ENCODE measurements around the gene APOBR.
"Not testable (repeated sequence)": the region's sequence is repeated elsewhere in the genome, so short reads cannot be mapped to it uniquely, and the experiment has no call there.

APOBR gene

DNA sequence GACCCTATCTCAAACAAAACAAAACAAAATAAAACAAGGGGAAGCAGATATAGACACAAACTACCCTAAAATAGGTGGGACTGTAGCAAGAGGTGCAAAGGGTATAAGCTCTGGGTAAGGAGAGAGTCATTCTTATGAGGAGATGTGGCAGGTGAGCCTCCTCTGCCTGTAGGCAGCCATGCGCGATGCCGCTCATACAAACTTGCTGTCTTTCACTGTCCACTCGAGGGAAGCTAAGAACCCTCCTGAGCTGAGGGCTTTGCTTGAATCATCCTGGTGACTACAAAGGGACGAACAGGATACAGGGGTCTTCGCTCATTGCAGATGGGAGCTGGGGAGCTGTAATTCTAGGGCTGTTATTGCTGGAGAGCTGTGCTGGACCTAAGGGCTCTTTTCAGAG lies 27.0 kb downstream of the APOBR start:
- no peak for DNase-seq (ENCODE audit: low read depth)
- no peak overlapping the region for H3K4me3 ChIP-seq (ENCODE audit: low read depth, low read length)
- TF ChIP-seq, protein P1, sequence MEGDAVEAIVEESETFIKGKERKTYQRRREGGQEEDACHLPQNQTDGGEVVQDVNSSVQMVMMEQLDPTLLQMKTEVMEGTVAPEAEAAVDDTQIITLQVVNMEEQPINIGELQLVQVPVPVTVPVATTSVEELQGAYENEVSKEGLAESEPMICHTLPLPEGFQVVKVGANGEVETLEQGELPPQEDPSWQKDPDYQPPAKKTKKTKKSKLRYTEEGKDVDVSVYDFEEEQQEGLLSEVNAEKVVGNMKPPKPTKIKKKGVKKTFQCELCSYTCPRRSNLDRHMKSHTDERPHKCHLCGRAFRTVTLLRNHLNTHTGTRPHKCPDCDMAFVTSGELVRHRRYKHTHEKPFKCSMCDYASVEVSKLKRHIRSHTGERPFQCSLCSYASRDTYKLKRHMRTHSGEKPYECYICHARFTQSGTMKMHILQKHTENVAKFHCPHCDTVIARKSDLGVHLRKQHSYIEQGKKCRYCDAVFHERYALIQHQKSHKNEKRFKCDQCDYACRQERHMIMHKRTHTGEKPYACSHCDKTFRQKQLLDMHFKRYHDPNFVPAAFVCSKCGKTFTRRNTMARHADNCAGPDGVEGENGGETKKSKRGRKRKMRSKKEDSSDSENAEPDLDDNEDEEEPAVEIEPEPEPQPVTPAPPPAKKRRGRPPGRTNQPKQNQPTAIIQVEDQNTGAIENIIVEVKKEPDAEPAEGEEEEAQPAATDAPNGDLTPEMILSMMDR (IDR thresholded peaks at IDR 0.05; ENCODE audit: insufficient read depth, low read depth, low read length, missing control alignments) = no peak

DNA sequence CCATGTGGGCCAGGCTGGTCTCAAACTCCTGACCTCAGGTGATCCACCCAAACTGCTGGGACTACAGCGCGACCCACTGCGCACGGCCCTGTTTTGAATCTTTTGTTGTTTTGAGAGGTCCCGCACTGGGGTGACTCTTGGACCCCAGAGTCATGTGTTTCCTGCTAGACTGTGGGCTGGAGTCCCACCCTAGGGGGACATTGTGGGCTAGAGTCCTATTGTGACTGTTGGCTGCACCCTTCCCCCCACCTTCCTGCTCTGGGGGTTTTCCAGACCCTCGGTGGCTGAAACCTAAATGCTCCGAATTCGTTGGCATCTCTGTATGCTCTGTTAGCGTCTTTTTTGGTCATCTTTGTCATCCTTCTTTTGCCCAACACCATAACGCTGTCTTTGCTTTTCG lies 28.3 kb downstream of the APOBR start:
- H3K4me3 ChIP-seq (ENCODE audit: low read depth, low read length) = no peak overlapping the region
- DNase-seq (ENCODE audit: low read depth) = peak; percentile 69
- TF ChIP-seq, protein P1 (IDR thresholded peaks at IDR 0.05; ENCODE audit: insufficient read depth, low read depth, low read length, missing control alignments) = no peak

DNA sequence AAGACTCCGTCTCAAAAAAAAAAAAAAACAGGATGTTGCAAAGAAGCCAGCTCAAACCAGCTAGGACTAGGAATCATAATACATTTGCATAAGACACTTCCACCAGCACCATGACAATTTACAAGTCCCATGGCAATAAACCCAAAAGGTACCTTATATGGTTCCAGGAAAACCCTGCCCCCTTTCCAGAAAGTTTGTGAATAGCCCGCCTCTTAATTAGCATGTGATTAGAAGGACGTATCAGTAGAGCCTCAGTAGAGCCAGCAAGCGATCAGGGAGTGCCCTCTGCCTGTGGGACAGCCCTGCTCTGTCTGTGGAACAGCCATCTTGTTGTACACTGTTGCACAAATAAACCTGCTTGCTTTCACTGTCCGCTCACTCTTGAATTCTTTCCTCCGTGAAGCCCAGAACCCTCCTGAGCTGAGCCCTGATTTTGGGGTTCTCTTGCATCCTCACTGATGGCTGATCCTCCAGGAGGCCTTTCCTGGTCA lies 30.3 kb downstream of the APOBR start:
- DNase-seq (ENCODE audit: low read depth) = peak; percentile 50
- TF ChIP-seq, protein P1 (IDR thresholded peaks at IDR 0.05; ENCODE audit: insufficient read depth, low read depth, low read length, missing control alignments) = no peak

DNA sequence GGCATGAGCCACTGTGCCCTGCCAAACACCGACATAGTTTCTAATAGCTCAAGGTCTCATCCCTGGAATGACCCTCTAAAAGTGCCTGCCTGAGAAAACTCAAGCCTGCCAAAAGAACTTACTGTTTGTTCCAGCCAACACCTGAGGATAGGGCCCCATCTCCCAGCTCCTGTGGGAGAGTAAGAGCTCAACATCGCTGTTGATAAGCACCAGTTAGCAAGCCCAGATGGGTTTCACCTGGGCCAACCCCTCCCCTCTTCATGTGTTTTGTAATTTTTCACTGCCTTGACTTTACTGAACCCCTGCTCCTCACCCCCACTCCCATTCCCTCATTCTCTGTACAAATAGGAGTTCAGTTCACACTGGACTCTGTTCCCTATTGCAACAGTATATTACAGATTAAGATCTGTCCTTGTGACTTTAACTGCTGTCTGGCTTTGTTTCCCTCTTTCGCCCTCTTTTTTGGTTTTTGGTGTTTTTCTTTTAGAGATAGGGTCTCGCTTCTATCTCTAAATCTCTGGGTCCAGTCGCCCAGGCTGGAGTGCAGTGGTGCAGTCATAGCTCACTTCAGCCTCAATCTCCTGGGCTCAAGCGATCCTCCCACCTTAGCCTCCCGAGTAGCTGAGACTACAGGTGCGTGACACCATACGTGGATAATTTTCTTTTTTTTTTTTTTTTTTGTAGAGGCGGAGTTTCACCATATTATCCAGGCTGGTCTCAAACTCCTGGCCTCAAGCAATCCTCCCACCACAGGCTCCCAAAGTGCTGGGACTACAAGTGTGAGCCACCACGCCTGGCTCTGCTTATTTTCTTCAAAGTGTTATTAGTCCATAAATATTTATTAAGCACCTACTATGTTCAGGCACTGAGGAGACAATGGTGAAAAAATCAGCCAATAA lies 32.0 kb downstream of the APOBR start:
- no peak overlapping the region for H3K4me3 ChIP-seq (ENCODE audit: low read depth, low read length)
- no peak for DNase-seq (ENCODE audit: low read depth)
- TF ChIP-seq, protein P1 (IDR thresholded peaks at IDR 0.05; ENCODE audit: insufficient read depth, low read depth, low read length, missing control alignments) = no peak

More for the DNA sequence above, 30.3 kb downstream of the APOBR start:
- H3K4me3 ChIP-seq (ENCODE audit: low read depth, low read length) = no peak overlapping the region

DNA sequence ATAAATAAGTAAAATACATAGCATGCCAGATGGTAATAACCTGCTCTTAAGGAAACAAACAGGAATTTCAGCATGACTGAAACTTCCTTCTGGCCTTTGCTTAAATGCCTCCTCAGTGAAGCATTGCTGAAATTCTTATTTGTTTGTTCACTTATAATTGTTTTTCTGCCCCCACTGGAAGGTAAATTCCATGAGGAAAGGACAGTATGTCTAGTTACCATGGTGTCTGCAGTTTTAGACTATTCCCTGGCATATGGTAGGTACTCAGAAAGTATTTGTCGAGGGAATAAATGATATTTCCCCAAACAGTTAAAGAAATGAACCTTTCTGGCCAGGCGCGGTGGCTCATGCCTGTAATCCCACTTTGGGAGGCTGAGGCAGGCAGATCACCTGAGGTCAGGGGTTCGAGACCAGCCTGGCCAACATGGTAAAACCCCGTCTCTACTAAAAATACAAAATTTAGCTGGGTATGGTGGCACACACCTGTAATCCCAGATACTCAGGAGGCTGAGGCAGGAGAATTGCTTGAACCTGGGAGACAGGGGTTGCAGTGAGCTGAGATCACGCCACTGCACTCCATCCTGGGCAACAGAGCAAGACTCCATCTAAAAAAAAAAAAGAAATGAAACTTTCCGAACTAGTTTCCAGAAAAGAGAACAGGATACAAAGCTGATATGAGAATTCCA lies 32.8 kb downstream of the APOBR start:
- not testable (repeated sequence) for H3K4me3 ChIP-seq (ENCODE audit: low read depth, low read length); DNase-seq (ENCODE audit: low read depth)

DNA sequence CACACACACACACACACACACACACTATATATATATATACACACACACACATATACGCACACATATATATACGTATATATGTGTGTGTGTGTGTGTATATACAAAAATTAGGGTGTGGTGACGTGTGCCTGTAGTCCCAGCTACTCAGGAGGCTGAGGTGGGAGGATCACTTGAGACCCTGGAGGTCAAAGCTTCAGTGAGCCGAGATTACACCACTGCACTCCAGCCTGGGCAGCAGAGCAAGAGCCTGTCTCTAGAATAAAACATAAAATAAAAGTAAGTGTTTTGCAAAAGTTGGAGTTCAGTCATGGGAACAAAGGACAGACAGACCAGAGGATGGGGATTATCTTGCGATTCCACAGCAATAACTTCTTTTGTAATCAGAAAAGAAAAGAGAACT lies 33.5 kb downstream of the APOBR start:
- no peak for DNase-seq (ENCODE audit: low read depth)
- H3K4me3 ChIP-seq (ENCODE audit: low read depth, low read length) = no peak overlapping the region
- TF ChIP-seq, protein P1 (IDR thresholded peaks at IDR 0.05; ENCODE audit: insufficient read depth, low read depth, low read length, missing control alignments) = no peak

DNA sequence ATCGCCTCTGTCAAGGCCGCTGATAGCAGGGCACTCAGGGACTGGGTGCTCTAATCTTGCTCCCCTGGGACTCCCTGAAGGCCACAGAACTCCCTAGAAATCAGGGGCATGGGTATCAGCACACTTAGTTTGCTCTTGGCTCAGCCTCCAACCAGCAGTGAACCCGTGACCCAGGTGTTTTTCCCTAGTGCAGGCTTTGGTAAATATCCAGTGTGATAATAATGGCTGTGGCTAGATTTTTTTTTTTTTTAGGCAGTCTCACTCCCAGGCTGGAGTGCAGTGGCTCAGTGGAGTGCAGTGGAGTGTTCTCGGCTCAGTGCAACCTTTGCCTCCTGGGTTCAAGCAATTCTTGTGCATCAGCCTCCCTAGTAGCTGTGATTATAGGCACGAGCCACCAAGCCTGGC lies 34.0 kb downstream of the APOBR start:
- no peak for DNase-seq (ENCODE audit: low read depth)
- H3K4me3 ChIP-seq (ENCODE audit: low read depth, low read length) = no peak overlapping the region
- TF ChIP-seq, protein P1 (IDR thresholded peaks at IDR 0.05; ENCODE audit: insufficient read depth, low read depth, low read length, missing control alignments) = no peak
